Smooth muscle cell (in vitro differentiated cells): ENCODE results near the gene EGFL8. TPM values are rescaled to one million over a fixed set of nuclear protein-coding genes. Genes with fewer than 3 reads are reported as not detected.

Source experiments
- DNase-seq: peaks from one replicate; lab custom pipeline; 2025; ENCODE audit not compliant: unreplicated experiment; lab: John Stamatoyannopoulos, UW
- H2AFZ ChIP-seq: fragments of 200-600 bp; sonication (generic); 2 replicates; pipeline ENCODE4 v1.6.0; 2016; ENCODE audit warnings: antibody characterized with exemption, low read depth, mild to moderate bottlenecking
- H3F3A ChIP-seq: fragments of 200-600 bp; sonication (generic); 2 replicates; pipeline ENCODE4 v1.6.0; 2017; ENCODE audit warnings: antibody characterized with exemption, low read depth
- H3K27ac ChIP-seq: fragments of 200-600 bp; sonication (generic); 2 replicates; pipeline ENCODE4 v1.5.1; 2016; ENCODE audit warnings: low read depth, mild to moderate bottlenecking
- H3K27me3 ChIP-seq: fragments of 200-600 bp; sonication (generic); 2 replicates; pipeline ENCODE4 v1.6.1; 2016; ENCODE audit warnings: low read depth, mild to moderate bottlenecking
- H3K36me3 ChIP-seq: fragments of 200-600 bp; sonication (generic); 2 replicates; pipeline ENCODE4 v1.5.1; 2016; ENCODE audit warnings: low read depth
- H3K4me1 ChIP-seq: fragments of 200-600 bp; sonication (generic); 2 replicates; pipeline ENCODE4 v1.5.1; 2016; ENCODE audit warnings: low read depth
- H3K4me2 ChIP-seq: fragments of 200-600 bp; sonication (generic); 2 replicates; pipeline ENCODE4 v1.6.0; 2016; ENCODE audit warnings: mild to moderate bottlenecking
- H3K4me3 ChIP-seq: fragments of 200-600 bp; sonication (generic); 2 replicates; pipeline ENCODE4 v1.5.1; 2016; ENCODE audit warnings: mild to moderate bottlenecking
- H3K79me2 ChIP-seq: fragments of 200-600 bp; sonication (generic); 2 replicates; pipeline ENCODE4 v1.6.0; 2016; ENCODE audit warnings: low read depth, mild to moderate bottlenecking
- H3K9ac ChIP-seq: fragments of 200-600 bp; sonication (generic); 2 replicates; pipeline ENCODE4 v1.6.0; 2016; ENCODE audit warnings: low read depth
- H3K9me3 ChIP-seq: fragments of 200-600 bp; sonication (generic); replicated peaks from 2 replicates; pipeline ENCODE4 v1.5.1; 2016; ENCODE audit warnings: low read depth
- H4K20me1 ChIP-seq: fragments of 200-600 bp; sonication (generic); 2 replicates; pipeline ENCODE4 v1.6.0; 2016; ENCODE audit warnings: low read depth
- CTCF ChIP-seq: fragments of 200-600 bp; sonication (generic); IDR thresholded peaks from 2 replicates; pipeline ENCODE4 v1.5.1; 2017; ENCODE audit warnings: borderline replicate concordance, mild to moderate bottlenecking, antibody characterized with exemption; ENCODE audit not compliant: insufficient read depth, poor library complexity, severe bottlenecking
- WGBS: methylation state at CpG from one replicate; pipeline ENCODE4 v1.1.7; 2016; ENCODE audit warnings: low lambda C conversion rate; 5-methylcytosine and 5-hydroxymethylcytosine counted together
- polyA plus RNA-seq: library from polyadenylated mRNA; unstranded; fragments of >200 nt; fragmentation: Nextera tagmentation; extraction: Ambion mirVana; gene quantifications from 2 replicates; pipeline ENCODE4 v1.2.1, GENCODE V29; 2016
- total RNA-seq: library from RNA; depleted of rRNA; stranded (reverse); fragments of >200 nt; gene quantifications from 2 replicates; pipeline ENCODE4 v1.2.3, GENCODE V29; 2014

EGFL8 gene
- total and polyA plus RNA-seq, 2 experiments from 2014 or later = 4.3 to 5.6 TPM

DNA sequence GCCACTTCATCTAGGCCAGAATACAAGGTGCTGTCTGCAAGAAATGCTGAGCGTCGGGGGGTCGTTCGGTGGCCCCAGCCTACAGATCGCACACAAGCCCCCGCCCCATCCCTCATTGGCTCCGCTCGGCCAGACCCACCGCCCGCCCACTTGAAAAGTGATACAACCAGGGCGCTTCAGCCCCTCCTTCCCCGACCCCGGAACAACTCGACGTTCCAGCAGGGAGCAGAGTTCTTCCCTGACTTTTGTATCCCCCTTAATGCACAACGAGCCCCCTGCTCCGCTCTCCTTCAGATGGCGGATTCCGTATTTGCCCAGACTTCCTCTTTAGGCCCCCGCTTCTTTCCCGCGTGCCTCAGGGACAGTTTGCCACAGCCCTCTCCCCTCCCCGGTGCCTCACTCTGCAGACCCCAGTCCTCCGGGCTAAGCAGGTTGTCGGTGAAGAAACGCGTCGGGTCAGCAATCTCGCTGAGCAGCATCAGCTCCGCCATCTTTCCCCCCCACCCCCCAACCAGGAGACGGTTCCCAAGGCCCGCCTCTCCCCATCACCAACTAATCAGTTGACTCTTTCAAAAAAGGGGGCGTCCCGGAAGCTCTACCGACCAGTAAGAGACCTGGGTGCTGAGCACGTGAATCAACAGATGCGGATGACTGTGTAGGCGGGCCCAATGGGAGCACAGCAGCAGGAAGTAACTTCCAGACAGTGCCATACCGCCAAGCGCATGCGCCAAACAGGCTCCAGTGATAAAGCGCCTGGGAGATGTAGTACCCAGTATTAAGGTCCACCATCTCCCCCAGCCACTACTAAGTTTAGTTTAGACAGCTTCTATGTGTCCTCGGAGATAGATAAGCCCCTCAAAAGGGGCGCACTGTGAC is 36.4 kb upstream of the EGFL8 start, which contains the start of gene ATF6B:
Gene ATF6B (minus strand): TSS at position 530 of the 876 bp plus-strand sequence. CDS start 39 bp downstream, at position 491.
- peak within 1 kb of the TSS; percentile 95 for H3K27ac ChIP-seq
- H3K9ac ChIP-seq = peak within 1 kb of the TSS; percentile 98
- peak; percentile 80 for DNase-seq
- H3K9me3 ChIP-seq = no peaks in the 10 kb centered on the region
- peaks cover 3% of the 10 kb centered on the region for H3K36me3 ChIP-seq
- H2AFZ ChIP-seq = peak within 1 kb of the TSS; percentile 99
- H4K20me1 ChIP-seq = no peaks in the 10 kb centered on the region
- 1% methylated on average over 35 of the region's 44 CpGs for WGBS
- TF ChIP-seq CTCF = no peak
- peak within 1 kb of the TSS; percentile 99 for H3K4me2 ChIP-seq
- H3K4me3 ChIP-seq = peak within 1 kb of the TSS; percentile 99
- peaks cover 25% of the 10 kb centered on the region for H3K79me2 ChIP-seq
- peaks cover 4% of the 10 kb centered on the region for H3F3A ChIP-seq
- H3K27me3 ChIP-seq = no peaks in the 10 kb centered on the region
- peaks cover 21% of the 10 kb centered on the region for H3K4me1 ChIP-seq

DNA sequence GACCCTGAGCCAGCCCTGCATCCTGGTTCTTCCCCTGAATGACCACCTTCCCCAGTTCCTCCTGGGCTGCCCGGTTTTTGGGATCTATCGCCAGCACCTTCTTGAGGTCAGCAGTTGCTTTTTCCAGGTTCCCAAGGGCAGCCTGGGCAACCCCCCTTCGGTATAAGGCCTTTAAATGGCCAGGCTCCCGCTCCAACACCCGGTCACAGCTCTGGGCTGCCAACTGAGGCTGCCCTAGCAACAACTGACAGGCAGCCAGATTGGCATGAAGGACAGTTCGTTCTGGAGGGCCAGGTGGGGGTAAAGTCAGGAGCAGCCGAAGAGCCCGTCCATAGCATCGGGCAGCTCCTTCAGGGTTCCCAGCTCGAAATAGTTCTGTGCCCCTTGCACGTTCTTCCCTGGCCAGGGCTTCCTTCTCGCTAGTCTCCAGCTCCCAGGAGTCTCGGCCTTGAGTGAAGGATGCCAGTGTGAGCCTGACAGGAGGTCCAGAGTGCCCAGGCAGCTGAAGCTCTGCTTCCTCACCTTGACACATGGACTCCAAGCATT is 35.6 kb upstream of the EGFL8 start:
- no peak for DNase-seq
- peak overlapping the region; percentile 99 for H3K4me2 ChIP-seq
- peaks cover 4% of the 10 kb centered on the region for H3F3A ChIP-seq
- H3K4me3 ChIP-seq = peak overlapping the region; percentile 95
- TF ChIP-seq CTCF = no peak
- peaks cover 21% of the 10 kb centered on the region for H3K4me1 ChIP-seq
- H4K20me1 ChIP-seq = no peaks in the 10 kb centered on the region
- H3K9me3 ChIP-seq = no peaks in the 10 kb centered on the region
- WGBS = 93% methylated on average over 13 of the region's 13 CpGs
- peak overlapping the region; percentile 80 for H3K27ac ChIP-seq
- H3K36me3 ChIP-seq = peaks cover 3% of the 10 kb centered on the region
- H3K9ac ChIP-seq = peak overlapping the region; percentile 91
- peaks cover 25% of the 10 kb centered on the region for H3K79me2 ChIP-seq
- no peaks in the 10 kb centered on the region for H3K27me3 ChIP-seq
- no peak overlapping the region for H2AFZ ChIP-seq

- DNase-seq = no peak
- Histone ChIP-seq H3K9ac (peak overlapping the region; percentile 91), H3K4me2 (peak overlapping the region; percentile 99), H3K27ac (peak overlapping the region; percentile 80), H3K4me3 (peak overlapping the region; percentile 95), H3K4me1 (peaks cover 21% of the 10 kb centered on the region), H3K27me3 (no peaks in the 10 kb centered on the region), H3K36me3 (peaks cover 3% of the 10 kb centered on the region), H3K9me3 (no peaks in the 10 kb centered on the region), H2AFZ (peak overlapping the region; percentile 93), H3K79me2 (peaks cover 25% of the 10 kb centered on the region), H3F3A (peaks cover 4% of the 10 kb centered on the region), H4K20me1 (no peaks in the 10 kb centered on the region)
- TF ChIP-seq CTCF = no peak
- WGBS = 44% methylated on average over 22 of the region's 22 CpGs
Observed at GRCh38 chr6:32129297-32130088, 34.9 kb upstream of the EGFL8 start.
